Measurements from ENCODE around the gene DCHS1. TPM values are rescaled to one million over a fixed set of nuclear protein-coding genes. Genes with fewer than 3 reads are reported as not detected.
A peak's percentile ranks its signal among the peaks of the same experiment; 100 is the strongest.

The DCHS1 gene
- total and polyA plus RNA-seq, 9 of the 15 experiments (the other 6 are each of a cell fraction or from before 2014, with no cell fraction given): 0.04 to 0.49 (median 0.14) TPM; not detected in 2

DNA sequence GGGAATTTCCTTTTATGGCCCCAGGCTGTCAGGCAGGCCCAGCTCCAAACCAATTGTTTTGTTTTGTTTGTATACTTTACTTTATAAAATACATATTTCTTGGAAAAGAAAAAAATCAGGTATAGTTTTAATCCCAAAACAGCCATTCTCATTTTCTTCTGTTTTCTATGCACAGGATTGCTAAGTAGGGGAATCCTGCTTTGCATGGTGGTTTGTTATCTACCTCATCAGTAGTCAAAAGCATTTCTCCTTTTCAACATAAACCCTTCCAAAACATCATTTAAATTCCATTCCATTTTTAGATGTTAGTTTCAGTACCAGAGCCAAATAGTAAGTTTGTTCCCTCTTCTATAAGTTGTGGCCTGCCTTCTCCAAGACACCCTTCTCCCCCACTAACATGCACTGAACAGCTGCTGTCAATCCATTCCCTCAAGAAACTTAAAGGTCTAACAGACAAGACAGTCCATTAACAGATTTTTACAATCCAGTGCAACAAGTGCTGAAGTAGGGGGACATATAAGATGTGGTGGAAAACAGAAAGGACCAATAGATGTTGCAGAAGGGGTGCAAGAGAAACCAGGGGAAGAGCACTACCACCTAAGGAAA lies 48.3 kb downstream of the DCHS1 start (continued):
- TF ChIP-seq, protein P1, sequence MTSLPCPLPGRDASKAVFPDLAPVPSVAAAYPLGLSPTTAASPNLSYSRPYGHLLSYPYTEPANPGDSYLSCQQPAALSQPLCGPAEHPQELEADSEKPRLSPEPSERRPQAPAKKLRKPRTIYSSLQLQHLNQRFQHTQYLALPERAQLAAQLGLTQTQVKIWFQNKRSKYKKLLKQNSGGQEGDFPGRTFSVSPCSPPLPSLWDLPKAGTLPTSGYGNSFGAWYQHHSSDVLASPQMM (CRISPR knock-in tag; IDR thresholded peaks at IDR 0.05): no peak
- TF ChIP-seq FOXJ2 (tag; IDR thresholded peaks at IDR 0.05): no peak
- TF ChIP-seq, protein P2, sequence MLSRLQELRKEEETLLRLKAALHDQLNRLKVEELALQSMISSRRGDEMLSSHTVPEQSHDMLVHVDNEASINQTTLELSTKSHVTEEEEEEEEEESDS (CRISPR knock-in tag; IDR thresholded peaks at IDR 0.05): no peak
- no peak for TF ChIP-seq ETS2 (tag; IDR thresholded peaks at IDR 0.05; ENCODE audit: borderline replicate concordance, poor library complexity, severe bottlenecking)
- no peak for TF ChIP-seq XRCC4 (IDR thresholded peaks at IDR 0.05; ENCODE audit: extremely low read depth, insufficient read depth, insufficient read length)
- TF ChIP-seq, protein P3, sequence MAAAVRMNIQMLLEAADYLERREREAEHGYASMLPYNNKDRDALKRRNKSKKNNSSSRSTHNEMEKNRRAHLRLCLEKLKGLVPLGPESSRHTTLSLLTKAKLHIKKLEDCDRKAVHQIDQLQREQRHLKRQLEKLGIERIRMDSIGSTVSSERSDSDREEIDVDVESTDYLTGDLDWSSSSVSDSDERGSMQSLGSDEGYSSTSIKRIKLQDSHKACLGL (CRISPR knock-in tag; IDR thresholded peaks at IDR 0.05; ENCODE audit: borderline replicate concordance, poor library complexity, severe bottlenecking): no peak
- TF ChIP-seq, protein P4, sequence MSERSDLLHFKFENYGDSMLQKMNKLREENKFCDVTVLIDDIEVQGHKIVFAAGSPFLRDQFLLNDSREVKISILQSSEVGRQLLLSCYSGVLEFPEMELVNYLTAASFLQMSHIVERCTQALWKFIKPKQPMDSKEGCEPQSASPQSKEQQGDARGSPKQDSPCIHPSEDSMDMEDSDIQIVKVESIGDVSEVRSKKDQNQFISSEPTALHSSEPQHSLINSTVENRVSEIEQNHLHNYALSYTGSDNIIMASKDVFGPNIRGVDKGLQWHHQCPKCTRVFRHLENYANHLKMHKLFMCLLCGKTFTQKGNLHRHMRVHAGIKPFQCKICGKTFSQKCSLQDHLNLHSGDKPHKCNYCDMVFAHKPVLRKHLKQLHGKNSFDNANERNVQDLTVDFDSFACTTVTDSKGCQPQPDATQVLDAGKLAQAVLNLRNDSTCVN (CRISPR knock-in tag; IDR thresholded peaks at IDR 0.05): no peak
- TF ChIP-seq, protein P5, sequence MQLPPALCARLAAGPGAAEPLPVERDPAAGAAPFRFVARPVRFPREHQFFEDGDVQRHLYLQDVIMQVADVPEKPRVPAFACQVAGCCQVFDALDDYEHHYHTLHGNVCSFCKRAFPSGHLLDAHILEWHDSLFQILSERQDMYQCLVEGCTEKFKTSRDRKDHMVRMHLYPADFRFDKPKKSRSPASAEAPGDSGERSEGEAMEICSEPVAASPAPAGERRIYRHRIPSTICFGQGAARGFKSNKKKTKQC (CRISPR knock-in tag; IDR thresholded peaks at IDR 0.05): no peak
- 0 out of 2 replicates have a peak, but pooled peaks have one; percentile 25 for TF ChIP-seq FOXP1 (CRISPR knock-in tag; IDR thresholded peaks at IDR 0.05)
- TF ChIP-seq, protein P6, sequence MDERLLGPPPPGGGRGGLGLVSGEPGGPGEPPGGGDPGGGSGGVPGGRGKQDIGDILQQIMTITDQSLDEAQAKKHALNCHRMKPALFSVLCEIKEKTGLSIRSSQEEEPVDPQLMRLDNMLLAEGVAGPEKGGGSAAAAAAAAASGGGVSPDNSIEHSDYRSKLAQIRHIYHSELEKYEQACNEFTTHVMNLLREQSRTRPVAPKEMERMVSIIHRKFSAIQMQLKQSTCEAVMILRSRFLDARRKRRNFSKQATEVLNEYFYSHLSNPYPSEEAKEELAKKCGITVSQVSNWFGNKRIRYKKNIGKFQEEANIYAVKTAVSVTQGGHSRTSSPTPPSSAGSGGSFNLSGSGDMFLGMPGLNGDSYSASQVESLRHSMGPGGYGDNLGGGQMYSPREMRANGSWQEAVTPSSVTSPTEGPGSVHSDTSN (CRISPR knock-in tag; IDR thresholded peaks at IDR 0.05; ENCODE audit: low read depth): no peak
- TF ChIP-seq, protein P6 (tag; conservative IDR thresholded peaks at IDR 0.05; ENCODE audit: low read depth): no peak
- no peak for TF ChIP-seq HMGN3 (IDR thresholded peaks at IDR 0.05; ENCODE audit: borderline replicate concordance, extremely low read depth, insufficient read length, low read depth, low read length)
- TF ChIP-seq DIDO1 (tag; IDR thresholded peaks at IDR 0.05; ENCODE audit: low read depth): no peak
- TF ChIP-seq TGIF2 (CRISPR knock-in tag; IDR thresholded peaks at IDR 0.05): no peak
- 0 out of 2 replicates have a peak, but pooled peaks have one; percentile 10 for TF ChIP-seq SMARCA4 (IDR thresholded peaks at IDR 0.05)
- TF ChIP-seq MCM5 (IDR thresholded peaks at IDR 0.05; ENCODE audit: low read depth): no peak
- TF ChIP-seq WHSC1 (IDR thresholded peaks at IDR 0.05; ENCODE audit: low read length): no peak
- no peak for TF ChIP-seq BCOR (IDR thresholded peaks at IDR 0.05)
- TF ChIP-seq ESRRA (IDR thresholded peaks at IDR 0.05; ENCODE audit: borderline replicate concordance, low read depth): no peak

Data from K562 (cell line).